HepG2 (cell line): ENCODE data around the gene N4BP2. TPM values are rescaled to one million over a fixed set of nuclear protein-coding genes. Genes with fewer than 3 reads are reported as not detected.

Experiments used
- AHR ChIP-seq: IDR thresholded peaks from 2 replicates; pipeline ENCODE4 v1.6.1; 2018; ENCODE audit warnings: missing genetic modification reagents, missing compliant biosample characterization
- ATF1 ChIP-seq: IDR thresholded peaks from 2 replicates; pipeline ENCODE4 v1.6.1; 2016; ENCODE audit warnings: mild to moderate bottlenecking, control low read depth
- ATM ChIP-seq: fragments of 450-650 bp; IDR thresholded peaks from 2 replicates; pipeline ENCODE4 v1.7.1; 2017; ENCODE audit warnings: mild to moderate bottlenecking, borderline replicate concordance
- CAMTA2 ChIP-seq: sonication (generic); formaldehyde crosslinking; IDR thresholded peaks from 2 replicates; pipeline ENCODE4 v1.4.0; 2020; ENCODE audit warnings: mild to moderate bottlenecking, missing genetic modification reagents, borderline replicate concordance
- FIP1L1 ChIP-seq: fragments of 200-400 bp; formaldehyde crosslinking; IDR thresholded peaks from 2 replicates; pipeline ENCODE4 v1.6.1; 2018; ENCODE audit warnings: low read depth, mild to moderate bottlenecking, low read length, moderate library complexity, borderline replicate concordance; ENCODE audit not compliant: insufficient read depth
- MTA3 ChIP-seq: sonication (generic); formaldehyde crosslinking; IDR thresholded peaks from 2 replicates; pipeline ENCODE4 v1.4.0; 2020; ENCODE audit warnings: missing genetic modification reagents
- NCOA1 ChIP-seq: sonication (generic); formaldehyde crosslinking; IDR thresholded peaks from 2 replicates; pipeline ENCODE4 v1.9.0; 2021; ENCODE audit warnings: missing genetic modification reagents
- NONO ChIP-seq, 2 experiments: fragments of 450-650 bp in 1 of 2; sonication (generic) in 1 of 2; formaldehyde crosslinking in 1 of 2; IDR thresholded peaks in 1 of 2; conservative IDR thresholded peaks in 1 of 2; 2 replicates each; pipeline versions ENCODE4 v1.6.1 to v1.8.0; 2017 to 2022; ENCODE audit warnings: mild to moderate bottlenecking in 1 of 2, missing genetic modification reagents in 1 of 2, moderate library complexity in 1 of 2
- PAF1 ChIP-seq: IDR thresholded peaks from 2 replicates; pipeline ENCODE4 v1.6.1; 2016; ENCODE audit warnings: missing genetic modification reagents, missing compliant biosample characterization
- SIN3B ChIP-seq: fragments of 150-350 bp; IDR thresholded peaks from 2 replicates; pipeline ENCODE4 v1.6.1; 2014; ENCODE audit warnings: low read length
- SRF ChIP-seq: IDR thresholded peaks from 2 replicates; pipeline ENCODE4 v1.6.1; 2011; ENCODE audit warnings: mild to moderate bottlenecking, low read depth, low read length, moderate library complexity
- ZBTB7B ChIP-seq: sonication (generic); formaldehyde crosslinking; IDR thresholded peaks from 2 replicates; pipeline ENCODE4 v1.4.0; 2020; ENCODE audit warnings: missing genetic modification reagents
- ZFP41 ChIP-seq: sonication (generic); formaldehyde crosslinking; IDR thresholded peaks from 2 replicates; pipeline ENCODE4 v1.4.0; 2020; ENCODE audit warnings: mild to moderate bottlenecking, missing genetic modification reagents, borderline replicate concordance
- ZNF230 ChIP-seq: sonication (generic); formaldehyde crosslinking; IDR thresholded peaks from 2 replicates; pipeline ENCODE4 v1.4.0; 2020; ENCODE audit warnings: mild to moderate bottlenecking, missing genetic modification reagents
- ZNF451 ChIP-seq: sonication (generic); formaldehyde crosslinking; IDR thresholded peaks from 2 replicates; pipeline ENCODE4 v1.5.0; 2020; ENCODE audit warnings: mild to moderate bottlenecking, missing genetic modification reagents
- ZNF484 ChIP-seq: sonication (generic); formaldehyde crosslinking; IDR thresholded peaks from 2 replicates; pipeline ENCODE4 v1.5.1; 2020; ENCODE audit warnings: mild to moderate bottlenecking, low read depth, missing genetic modification reagents, borderline replicate concordance
- ZNF629 ChIP-seq: sonication (generic); formaldehyde crosslinking; conservative IDR thresholded peaks from 2 replicates; pipeline ENCODE4 v1.5.0; 2020; ENCODE audit warnings: missing genetic modification reagents
- ZNF724P ChIP-seq: sonication (generic); formaldehyde crosslinking; IDR thresholded peaks from 2 replicates; pipeline ENCODE4 v1.8.0; 2022; ENCODE audit warnings: missing genetic modification reagents, borderline replicate concordance
- ZNF879 ChIP-seq: sonication (generic); formaldehyde crosslinking; IDR thresholded peaks from 2 replicates; pipeline ENCODE4 v1.8.1; 2023; ENCODE audit warnings: missing genetic modification reagents
- polyA plus RNA-seq, 8 experiments: library from polyadenylated mRNA; depleted of rRNA in 3 of 8; stranded (reverse) in 7 of 8; unstranded in 1 of 8; fragments of >200 nt; fragmentation: Illumina TruSeq in 4 of 8; extraction: Trizol in 4 of 8; gene quantifications; 2 replicates each; pipeline versions ENCODE4 v1.2.1 to v1.2.3, GENCODE V29; 2011 to 2016; ENCODE audit warnings: low read depth in 4 of 8, missing spikeins in 1 of 8, mixed read lengths in 1 of 8; ENCODE audit not compliant: insufficient read depth in 1 of 8
- total RNA-seq, 5 experiments: library from RNA; depleted of rRNA; stranded (reverse); fragments of >200 nt; fragmentation: Illumina TruSeq; extraction: Trizol; gene quantifications; 2 replicates each; pipeline ENCODE4 v1.2.3, GENCODE V29; 2016; ENCODE audit warnings: low read depth in 1 of 5
- TF ChIP-seq, protein P1 (sequence below): sonication (generic); formaldehyde crosslinking; IDR thresholded peaks from 2 replicates; pipeline ENCODE4 v1.5.1; 2020; ENCODE audit warnings: missing genetic modification reagents, mild to moderate bottlenecking, borderline replicate concordance
- TF ChIP-seq, protein P2 (sequence below): IDR thresholded peaks from 2 replicates; pipeline ENCODE4 v1.6.1; 2016; ENCODE audit warnings: control low read depth
- TF ChIP-seq, protein P3 (sequence below): sonication (generic); formaldehyde crosslinking; IDR thresholded peaks from 2 replicates; pipeline ENCODE4 v1.8.0; 2022; ENCODE audit warnings: mild to moderate bottlenecking, missing genetic modification reagents, moderate library complexity
- TF ChIP-seq, protein P4 (sequence below): IDR thresholded peaks from 2 replicates; pipeline ENCODE4 v1.6.1; 2016; ENCODE audit warnings: mild to moderate bottlenecking

The N4BP2 gene
- total and polyA plus RNA-seq, 2 of the 13 experiments (the other 11 are each of a cell fraction or from before 2014, with no cell fraction given), result 5.6 to 12.9 TPM

DNA sequence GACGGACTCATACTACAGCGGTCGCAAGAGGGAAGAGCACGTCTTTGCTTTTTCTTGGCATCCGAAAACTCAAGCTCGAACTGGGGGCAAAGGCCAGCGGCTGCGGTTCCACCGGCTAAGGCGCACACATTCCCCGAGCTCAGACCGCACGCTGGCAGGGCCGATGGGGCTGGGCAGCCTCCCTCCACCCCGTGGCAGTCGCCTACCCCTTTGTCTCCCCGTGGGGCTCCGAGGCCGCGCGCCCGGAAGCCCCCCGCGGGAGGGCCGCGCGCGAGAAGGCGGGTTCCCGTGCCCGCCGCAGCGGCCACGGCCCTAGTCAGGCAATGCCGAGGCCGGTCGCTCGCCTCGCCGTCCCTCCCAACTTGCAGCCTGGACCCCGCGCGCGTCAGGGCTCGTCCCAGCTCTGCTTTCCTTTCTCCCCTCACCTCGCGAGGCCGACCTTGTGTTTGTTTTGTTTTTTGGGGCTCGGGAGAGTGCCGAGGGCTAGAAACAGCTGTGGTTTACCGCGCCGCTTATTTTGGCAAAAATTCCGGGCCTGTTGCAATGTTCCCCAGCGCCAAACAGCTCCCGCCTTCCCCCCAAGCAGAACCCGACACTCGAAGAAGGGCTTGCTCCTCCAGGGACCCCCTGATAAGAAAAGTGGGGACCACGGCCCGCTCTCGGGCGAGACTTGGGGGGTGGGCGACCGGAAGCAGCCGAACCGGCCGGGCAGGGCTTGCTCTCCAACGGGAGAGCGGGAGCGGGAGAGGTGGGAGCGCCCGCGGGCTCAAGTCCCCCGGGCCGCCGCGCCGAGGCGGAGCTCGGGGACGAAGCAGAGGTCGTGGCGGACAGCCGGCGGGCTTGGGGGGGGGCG lies 561 bp upstream of the N4BP2 start (continued):
- TF ChIP-seq ATM (no peak), ZFP41 (CRISPR knock-in tag) (no peak), PAF1 (no peak), ZNF484 (no peak), ZBTB7B (CRISPR knock-in tag) (no peak; the same call in 1 of the 2 replicates), ZNF879 (CRISPR knock-in tag) (no peak), ATF1 (CRISPR knock-in tag) (no peak), ZNF451 (CRISPR knock-in tag) (peak; percentile 22; the same call in 1 of the 2 replicates), NONO (IDR thresholded peaks at IDR 0.05) (no peak), NONO (CRISPR knock-in tag; conservative IDR thresholded peaks at IDR 0.05) (peak; percentile 15; the same call in 1 of the 2 replicates), AHR (CRISPR knock-in tag) (peak; percentile 60), SRF (no peak), CAMTA2 (CRISPR knock-in tag) (no peak), ZNF724P (CRISPR knock-in tag) (no peak), ZNF230 (CRISPR knock-in tag) (peak; percentile 62; the same call in 1 of the 2 replicates), NCOA1 (CRISPR knock-in tag) (no peak), ZNF629 (no peak), SIN3B (no peak), FIP1L1 (no peak), MTA3 (no peak)
- TF ChIP-seq, protein P1, sequence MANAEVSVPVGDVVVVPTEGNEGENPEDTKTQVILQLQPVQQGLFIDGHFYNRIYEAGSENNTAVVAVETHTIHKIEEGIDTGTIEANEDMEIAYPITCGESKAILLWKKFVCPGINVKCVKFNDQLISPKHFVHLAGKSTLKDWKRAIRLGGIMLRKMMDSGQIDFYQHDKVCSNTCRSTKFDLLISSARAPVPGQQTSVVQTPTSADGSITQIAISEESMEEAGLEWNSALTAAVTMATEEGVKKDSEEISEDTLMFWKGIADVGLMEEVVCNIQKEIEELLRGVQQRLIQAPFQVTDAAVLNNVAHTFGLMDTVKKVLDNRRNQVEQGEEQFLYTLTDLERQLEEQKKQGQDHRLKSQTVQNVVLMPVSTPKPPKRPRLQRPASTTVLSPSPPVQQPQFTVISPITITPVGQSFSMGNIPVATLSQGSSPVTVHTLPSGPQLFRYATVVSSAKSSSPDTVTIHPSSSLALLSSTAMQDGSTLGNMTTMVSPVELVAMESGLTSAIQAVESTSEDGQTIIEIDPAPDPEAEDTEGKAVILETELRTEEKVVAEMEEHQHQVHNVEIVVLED, result no peak; the same call in 1 of the 2 replicates
- TF ChIP-seq, protein P2, sequence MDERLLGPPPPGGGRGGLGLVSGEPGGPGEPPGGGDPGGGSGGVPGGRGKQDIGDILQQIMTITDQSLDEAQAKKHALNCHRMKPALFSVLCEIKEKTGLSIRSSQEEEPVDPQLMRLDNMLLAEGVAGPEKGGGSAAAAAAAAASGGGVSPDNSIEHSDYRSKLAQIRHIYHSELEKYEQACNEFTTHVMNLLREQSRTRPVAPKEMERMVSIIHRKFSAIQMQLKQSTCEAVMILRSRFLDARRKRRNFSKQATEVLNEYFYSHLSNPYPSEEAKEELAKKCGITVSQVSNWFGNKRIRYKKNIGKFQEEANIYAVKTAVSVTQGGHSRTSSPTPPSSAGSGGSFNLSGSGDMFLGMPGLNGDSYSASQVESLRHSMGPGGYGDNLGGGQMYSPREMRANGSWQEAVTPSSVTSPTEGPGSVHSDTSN, result no peak
- TF ChIP-seq, protein P3, sequence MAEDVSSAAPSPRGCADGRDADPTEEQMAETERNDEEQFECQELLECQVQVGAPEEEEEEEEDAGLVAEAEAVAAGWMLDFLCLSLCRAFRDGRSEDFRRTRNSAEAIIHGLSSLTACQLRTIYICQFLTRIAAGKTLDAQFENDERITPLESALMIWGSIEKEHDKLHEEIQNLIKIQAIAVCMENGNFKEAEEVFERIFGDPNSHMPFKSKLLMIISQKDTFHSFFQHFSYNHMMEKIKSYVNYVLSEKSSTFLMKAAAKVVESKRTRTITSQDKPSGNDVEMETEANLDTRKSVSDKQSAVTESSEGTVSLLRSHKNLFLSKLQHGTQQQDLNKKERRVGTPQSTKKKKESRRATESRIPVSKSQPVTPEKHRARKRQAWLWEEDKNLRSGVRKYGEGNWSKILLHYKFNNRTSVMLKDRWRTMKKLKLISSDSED (CRISPR knock-in tag), result no peak; the same call in 1 of the 2 replicates
- TF ChIP-seq, protein P4, sequence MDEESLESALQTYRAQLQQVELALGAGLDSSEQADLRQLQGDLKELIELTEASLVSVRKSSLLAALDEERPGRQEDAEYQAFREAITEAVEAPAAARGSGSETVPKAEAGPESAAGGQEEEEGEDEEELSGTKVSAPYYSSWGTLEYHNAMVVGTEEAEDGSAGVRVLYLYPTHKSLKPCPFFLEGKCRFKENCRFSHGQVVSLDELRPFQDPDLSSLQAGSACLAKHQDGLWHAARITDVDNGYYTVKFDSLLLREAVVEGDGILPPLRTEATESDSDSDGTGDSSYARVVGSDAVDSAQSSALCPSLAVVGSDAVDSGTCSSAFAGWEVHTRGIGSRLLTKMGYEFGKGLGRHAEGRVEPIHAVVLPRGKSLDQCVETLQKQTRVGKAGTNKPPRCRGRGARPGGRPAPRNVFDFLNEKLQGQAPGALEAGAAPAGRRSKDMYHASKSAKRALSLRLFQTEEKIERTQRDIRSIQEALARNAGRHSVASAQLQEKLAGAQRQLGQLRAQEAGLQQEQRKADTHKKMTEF (CRISPR knock-in tag), result peak; percentile 35; the same call in 1 of the 2 replicates
